HG03045 (cell line): ENCODE measurements around the gene LRRC3C.

Experiments used
- ATAC-seq: cut with Tn5 transposase; IDR thresholded peaks from one replicate; pipeline ENCODE4 v1.9.1; 2021; ENCODE audit warnings: mild to moderate bottlenecking, moderate library complexity; ENCODE audit not compliant: unreplicated experiment

LRRC3C gene

DNA sequence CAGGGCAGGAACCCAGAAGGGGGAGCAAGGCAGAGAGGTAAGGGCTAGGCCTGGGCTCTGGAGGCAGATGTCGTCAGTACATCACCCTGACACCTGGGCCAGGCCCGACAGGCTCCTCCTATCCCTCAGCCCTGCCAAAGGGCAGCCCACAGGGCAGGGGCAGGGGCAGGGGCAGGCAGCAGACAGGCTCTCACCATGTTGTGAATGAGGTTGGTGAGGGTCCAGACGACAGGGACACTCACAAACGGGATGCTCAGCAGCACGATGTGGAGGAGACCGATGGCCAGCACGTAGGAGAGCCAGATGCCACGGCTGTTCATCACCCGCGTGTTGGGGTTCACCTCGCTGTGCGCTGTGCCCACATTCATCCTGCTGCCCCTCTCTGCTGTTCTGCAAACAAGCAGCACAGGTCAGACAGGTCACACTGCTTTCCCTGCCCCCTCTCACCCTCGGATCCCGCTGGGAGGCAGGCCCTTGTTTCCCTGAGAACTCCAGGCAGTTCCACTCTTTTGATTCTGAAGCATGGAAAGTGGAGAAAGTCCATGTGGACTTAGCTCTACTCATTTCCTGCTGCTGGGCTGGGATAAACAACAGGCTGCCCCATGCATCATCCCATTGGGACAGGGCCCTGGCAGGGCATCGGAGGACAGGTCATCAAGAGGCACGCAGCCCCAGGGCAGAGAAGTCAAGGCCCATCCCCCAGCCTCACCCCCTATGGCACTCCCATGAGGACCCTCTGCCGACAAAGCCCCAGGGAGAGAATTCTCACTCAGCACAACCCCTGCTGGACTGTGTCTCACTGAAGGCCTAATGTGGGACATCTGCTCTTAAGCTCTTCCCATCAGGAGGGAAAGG is 3.5 kb upstream of the LRRC3C start:
- no peak for ATAC-seq

DNA sequence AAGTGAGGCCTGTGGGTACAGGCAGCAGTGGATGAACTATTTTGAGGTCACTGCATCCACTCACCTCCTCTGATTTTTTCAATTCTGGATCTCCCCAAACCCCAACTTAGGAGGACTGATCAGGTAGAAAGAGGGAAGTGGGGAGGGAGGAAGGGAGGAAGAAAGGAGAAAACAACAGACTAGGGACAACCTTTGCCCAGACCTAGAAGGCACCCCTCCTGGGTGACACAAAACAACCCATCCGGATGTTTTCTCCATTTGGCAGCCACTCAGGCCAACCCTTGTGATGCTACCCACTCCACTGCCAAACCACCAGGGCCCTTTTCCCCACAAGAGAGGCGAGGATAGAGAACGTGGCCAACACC is 2.9 kb upstream of the LRRC3C start:
- no peak for ATAC-seq

DNA sequence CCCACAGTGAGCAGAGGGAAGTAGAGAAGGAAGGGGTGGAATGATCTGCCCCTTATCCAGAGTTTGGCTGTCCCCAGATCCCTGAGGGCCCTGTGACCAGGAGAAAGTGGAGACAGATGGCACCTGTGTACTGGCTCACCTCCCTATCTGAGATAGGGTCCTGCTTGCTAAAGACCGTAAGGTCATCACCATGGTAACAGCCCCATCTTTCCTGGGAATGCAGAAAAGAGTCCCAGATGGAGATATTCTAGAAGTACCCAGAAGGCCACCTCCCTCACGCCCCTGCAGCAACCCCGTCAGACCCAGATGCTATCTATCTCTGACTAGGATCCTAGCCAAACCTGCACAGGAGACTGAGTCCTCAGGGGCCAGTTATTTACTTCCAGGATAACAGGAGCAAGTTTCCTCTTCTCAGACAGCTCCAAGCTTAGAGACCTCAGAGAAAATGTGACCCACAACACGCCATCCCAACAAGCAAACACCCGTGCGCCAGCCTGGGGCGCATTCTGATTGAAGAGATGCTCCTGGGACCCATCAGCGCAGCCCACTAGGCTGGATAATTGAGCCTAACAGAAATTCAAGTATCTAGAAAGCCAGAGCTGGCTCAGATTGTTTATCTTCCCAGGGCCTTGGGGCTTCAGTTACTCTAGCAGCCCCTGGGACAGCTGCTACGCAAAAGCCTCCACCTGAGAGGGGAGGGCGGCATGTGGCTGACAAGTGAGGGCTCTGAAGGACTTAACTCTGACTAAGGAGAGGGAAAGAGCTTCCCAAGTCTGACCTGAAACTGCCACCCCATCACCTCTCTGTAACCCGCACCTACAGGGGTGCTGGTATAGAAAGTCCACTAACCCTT is 2.0 kb upstream of the LRRC3C start:
- no peak for ATAC-seq

- ATAC-seq = no peak
Observed at GRCh38 chr17:39926135-39926587, 1.4 kb upstream of the LRRC3C start.

GRCh38 chr17:39926588-39927100 is 888 bp upstream of the LRRC3C start:
- peak; percentile 22 for ATAC-seq

DNA sequence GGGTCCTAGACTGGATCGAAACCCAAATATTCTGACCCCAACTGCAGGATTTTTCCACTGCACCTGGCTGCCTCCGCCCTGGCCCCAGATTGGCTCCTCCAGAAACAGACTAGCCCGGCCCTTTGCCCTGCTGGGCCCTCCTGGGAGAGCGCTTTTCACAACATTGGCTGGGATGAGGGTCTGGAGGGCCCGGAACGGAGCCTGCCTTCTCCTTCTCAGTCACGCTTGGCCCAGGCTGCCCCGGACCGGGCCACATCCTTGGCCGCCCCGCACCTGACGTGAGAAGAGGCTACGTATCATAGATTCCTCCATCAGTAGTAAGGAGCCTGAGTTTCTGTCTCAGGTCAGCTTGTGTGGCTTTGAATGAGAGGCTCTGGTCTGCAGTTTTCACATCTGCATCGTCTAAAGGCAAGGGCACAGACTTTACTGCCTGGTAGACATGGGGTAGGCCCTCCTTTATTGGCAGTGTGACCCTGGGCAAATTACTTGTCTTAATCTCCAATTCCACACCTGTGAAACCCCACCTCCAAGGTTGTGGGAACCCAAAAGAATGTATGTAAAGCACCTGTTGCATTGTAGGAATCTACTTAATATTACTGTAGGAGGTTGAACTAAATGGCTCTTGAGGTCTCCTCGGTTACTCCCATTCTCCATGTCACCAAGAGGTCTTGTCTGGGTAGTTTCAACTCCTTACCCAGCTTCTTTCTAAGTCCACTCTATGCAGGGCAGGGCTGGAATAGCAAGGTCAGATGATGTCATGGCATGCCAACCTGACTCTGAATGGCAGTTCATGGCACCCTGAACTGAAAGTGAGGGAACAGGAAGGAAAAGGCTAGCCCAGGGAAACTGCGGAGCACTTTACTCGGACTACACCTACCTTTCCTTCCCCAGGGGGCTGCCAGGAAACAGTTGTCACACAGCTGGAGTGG is 661 bp downstream of the LRRC3C start:
- ATAC-seq = peak; percentile 14

DNA sequence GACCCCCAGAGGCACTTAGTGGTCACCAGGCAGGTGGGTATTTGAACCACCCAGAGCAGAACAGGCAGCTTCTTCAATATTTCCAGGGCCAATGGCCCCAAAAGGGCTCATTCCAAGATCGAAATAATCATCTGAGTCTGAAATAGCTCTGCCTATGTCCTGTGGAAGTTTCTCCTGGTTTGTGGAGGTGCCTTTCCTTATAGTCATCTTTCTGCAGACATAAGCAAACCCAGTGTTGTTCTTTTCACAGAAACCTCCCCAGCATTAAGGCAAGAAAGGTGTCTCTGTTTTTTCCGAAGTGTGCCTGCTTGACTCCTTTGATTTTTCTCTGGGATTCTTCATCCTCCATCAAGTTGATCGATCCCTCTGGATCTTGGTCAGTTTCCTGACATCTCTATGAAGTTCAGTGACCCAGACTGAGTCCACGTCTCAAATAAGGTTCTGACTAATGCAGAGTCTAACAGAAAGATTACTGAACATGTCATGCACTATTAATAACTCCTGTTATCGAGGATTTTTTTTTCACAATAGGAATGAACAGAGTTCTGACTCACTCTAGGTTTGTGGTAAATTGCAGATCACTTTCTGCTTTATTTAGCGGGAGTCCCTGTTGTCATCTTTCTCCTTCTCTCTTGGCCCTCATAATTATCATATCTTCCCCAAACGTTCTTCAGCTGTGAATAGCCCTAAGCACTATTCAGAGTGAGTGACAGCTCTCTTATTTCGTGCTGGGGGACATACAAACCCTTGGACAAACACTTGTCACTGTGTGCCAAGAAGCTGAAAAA is 1.5 kb downstream of the LRRC3C start:
- no peak for ATAC-seq

- no peak for ATAC-seq
Observed at GRCh38 chr17:39929646-39930407, 2.3 kb downstream of the LRRC3C start.

DNA sequence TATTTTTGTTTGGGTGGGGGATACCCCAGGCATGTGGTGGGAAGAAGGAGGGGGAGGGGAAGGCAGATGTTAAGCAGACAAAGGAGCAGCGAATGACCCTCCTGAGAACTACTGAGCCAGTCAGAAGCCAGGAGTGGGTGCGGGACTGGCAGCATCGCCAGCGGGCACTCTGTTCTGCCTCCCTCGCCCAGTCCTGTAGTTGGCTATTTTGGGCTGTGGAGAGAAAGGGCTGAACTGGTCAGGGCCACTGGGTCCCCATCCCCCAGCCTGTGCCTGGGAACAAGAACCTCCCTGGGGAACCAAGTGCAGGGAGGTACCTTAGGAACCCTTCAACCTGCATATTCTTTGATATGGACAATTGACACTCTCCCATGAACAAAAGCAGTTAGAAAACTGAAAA is 6.4 kb downstream of the LRRC3C start:
- ATAC-seq = no peak

DNA sequence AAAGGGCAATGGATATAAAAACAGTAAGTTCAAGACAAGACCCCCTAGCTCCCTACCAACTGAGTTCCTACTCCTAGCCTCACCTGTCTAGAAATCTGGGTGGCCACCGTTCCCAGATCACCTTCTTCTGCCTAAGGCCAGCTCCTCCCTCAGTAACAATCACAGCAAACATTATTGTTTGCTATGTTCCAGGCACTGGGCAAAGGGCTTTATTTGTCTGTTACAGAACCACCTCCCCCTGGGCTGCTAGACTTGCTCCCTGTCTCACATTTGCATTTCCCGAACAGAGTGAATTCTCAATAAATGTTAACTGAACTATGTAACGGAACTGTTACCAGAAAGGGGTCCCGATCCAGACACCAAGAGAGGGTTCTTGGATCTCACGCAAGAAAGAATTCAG is 6.8 kb downstream of the LRRC3C start:
- ATAC-seq = no peak

DNA sequence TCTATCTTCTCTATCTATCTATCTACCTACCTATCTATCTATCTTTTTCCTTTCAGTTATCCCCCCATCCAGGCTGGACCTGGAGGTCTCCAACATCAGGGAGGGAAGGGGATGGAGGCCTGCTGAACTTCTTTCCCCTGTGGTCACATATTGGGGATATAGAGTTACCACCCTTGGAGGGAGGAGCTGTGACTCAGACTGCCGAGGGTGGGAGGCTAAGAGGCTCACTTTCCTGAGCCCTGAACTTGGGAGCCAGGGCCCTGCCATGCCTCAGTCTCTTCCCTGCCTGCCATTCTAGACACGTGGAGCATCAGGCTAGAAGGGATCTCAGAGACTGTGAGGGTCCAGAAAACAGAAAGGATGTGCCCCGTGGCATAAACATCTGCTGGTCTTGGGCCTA is 8.4 kb downstream of the LRRC3C start:
- ATAC-seq = no peak

DNA sequence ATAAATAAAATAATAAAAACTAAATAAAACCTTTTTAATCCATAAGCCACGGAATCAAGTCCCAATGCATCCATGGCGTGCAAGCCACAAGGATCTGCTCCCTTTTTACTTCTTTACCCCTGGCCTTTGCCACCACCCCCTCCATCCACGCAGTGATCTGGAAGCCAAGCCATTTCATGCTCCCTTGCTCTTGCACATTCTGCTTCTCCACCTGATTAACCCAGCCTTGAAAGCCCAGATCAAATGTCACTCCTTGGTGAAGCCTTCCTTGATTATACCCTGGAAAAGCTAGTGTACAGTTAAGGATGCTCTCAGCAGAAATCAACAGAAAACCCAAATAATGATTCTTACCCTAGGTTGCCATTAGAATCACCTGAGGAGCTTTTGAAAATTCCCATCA is 9.9 kb downstream of the LRRC3C start:
- no peak for ATAC-seq

DNA sequence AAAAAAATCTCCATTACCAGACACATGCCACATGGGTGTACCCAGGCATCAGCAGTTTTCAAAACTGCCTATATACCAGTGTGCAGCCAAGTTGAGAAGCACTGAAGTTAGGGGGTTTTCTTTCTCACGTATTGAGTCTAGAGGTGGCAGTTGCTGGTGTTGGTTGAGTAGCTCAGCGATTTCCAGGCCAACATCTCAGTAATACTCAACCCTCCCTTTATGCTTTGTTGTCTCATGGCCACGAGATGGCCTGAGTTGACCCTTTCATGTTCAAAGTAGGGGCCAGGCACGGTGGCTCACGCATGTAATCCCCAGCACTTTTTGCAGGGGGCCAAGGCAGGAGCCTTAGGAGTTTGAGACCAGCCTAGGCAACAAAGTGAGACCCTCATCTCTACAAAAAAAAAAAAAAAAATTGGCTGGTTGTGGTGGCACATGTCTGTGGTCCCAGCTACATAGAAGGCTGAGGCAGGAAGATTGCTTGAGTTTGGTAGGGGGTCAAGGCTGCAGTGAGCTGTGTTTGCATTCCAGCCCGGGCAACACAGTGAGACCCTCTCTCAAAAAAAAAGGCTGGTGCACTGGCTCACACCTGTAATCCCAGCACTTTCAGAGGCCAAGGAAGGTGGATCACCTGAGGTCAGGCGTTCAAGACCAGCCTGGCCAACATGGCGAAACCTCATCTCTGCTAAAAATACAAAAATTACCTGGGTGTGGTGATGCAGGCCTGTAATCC is 10.8 kb downstream of the LRRC3C start:
- no peak for ATAC-seq

DNA sequence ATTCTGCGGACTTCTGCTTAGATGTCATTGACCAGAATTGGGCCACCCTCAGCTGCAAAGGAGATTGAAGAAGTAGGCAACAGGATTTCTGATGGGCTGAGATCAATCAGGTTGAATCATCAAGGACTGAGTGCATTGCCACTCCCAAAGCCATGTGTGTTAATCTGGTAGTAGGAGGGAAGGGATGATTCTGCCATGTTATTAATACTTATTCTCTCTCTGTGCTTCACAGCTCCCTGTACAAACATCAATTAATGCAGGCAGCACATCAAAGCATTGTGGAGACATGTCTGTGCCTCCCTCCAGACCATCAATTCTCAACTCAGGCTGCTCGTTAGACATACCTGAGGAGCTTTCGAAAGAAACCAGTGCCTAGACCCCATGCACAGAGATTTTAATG is 11.6 kb downstream of the LRRC3C start:
- no peak for ATAC-seq

DNA sequence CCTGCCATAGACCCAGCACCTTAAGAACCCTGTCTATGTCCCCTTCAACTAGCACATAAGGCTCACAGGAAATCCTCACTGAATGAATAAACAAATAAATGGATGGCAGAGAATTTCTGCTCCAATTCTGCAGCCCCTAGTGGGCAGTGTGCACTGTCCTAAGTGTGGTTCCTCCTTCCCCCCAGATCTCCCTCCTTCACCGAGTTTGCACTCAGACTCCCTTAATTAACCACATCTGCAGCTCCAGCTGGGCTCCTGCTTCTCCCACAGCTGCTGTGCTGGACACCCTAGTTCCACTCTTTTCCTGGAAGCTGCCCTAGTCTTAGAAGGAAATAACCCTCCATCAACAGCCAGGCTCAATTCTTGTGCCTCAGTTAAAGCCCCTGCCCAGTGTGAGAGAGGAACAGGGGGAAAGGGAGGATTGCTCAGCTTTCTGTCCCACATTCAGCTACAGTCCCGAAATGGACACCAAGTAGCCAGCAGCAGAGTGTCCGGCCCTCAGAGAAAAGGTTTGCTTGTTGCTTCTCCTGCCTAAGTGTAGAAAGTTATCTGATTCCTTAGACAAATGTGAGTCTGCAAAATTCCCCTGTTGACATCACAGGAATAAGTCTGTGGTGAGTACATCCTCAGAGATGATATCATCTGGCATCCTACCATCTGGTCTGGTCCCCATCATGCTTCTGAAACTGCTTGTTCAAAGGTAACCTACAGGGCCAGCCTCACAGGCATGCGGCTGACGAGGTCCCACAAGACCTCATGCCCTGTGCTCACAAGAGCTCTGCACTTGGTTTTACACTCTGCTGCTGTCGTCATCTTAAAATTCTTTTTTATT is 12.3 kb downstream of the LRRC3C start:
- ATAC-seq = no peak

DNA sequence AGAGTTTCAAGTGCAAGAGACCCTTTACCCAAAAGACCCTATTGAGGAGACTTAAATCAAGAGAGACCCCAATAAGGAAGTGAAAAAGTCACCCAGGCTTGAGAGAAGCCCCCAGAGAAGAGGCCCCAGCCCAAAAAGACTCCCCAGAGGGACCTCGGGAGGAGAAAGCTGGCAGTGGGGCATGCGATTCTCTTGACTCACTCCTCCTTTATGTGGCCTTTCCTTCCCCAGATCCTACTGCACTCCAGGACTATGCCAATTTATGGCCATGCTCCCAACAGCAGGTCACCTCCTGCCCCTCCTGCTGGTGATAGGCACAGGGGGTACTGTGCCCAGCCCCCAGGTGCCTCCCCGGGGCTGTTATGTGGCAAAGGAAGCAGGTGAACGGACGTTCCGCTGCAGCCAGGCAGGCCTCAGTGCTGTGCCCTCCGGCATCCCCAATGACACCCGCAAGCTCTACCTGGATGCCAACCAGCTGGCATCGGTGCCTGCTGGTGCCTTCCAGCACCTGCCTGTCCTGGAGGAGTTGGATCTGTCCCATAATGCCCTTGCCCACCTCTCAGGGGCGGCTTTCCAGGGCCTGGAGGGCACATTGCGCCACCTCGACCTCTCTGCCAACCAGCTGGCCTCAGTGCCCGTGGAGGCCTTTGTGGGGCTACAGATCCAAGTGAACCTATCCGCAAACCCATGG is 16.3 kb downstream of the LRRC3C start:
- no peak for ATAC-seq

GRCh38 chr17:39944393-39944711 is 16.8 kb downstream of the LRRC3C start:
- no peak for ATAC-seq
